ENCODE data around the gene SPTSSB.

The SPTSSB gene

DNA sequence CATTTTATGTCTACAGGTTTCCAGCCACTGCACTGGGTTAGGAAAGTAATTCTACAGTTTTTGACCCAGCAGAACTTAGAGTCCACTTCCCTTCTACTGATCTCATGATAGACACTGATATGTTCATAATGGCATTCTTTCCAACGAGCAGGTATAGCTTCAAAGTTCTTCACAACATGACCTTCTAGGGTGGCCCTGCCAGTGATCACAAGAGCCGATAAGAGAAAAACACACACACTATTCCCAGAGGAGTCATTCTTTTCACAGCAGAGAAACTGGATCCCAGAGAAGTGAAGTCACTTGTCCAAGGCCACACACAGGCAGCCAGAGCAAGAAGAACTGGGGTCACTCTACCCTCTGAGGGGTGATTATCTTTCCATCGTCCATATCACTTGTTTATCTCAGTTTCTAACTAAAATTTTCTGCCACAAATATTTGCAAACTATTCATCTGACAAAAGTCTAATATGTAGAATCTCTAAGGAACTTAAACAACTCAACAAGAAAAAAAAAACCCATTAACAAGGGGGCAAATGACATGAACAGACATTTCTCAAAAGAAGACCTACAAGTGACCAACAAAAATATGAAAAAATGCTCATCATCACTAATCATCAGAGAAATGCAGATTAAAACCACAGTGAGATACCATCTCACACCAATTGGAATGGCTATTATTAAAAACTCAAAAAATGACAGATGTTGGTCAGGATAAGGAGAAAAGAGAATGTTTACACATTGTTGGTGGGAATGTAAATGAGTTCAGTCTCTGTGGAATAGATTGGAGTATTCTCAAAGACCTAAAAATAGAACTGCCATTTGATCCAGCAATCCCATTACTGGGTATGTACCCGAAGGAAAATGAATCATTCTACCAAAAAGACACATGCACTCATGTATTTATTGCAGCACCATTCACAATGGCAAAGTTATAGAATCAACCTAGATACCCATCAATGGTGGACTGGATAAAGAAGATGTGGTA lies 31.5 kb downstream of the SPTSSB start:
- no peak for DNase-seq

DNA sequence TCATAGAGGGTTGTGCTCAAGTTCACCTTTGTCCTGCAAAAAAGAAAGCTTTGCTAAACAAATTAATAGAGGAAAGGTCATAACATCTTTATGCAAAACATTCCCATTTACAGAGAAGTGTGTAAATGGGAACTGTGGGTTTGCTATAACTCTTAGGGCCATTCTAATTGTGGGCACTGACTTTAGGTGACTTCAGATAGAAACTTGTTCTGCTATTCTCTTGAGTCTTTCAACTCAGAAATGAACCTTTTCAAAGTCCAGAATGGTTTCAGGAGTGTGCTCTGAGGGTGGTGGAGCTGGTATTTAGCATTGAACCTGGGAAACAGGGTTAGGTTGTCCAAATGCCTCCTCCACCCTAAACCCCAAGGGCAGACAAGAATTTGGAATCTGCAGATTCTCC lies 34.0 kb downstream of the SPTSSB start:
- no peak for DNase-seq

DNA sequence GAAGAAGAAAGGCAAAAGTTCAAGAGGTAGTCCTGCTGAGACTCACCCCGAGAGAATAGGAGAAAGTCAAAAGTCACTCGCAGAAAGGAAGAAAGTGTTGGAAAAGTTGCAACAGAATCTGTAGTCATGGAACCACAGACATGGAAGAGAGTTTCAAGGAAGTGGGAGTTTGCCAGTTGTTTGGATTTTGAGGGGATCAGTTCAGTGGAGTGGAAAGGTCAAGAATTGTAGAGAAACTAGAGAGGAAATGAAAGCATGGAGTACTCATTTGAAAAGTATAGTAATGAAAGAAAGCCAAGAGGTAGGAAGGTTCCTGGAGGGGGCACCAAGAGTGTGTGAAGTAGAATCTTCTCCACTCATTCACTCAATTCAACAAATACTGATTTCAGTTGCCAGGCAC lies 34.7 kb downstream of the SPTSSB start:
- no peak for DNase-seq

GRCh38 chr3:161333696-161334095 lies 37.6 kb downstream of the SPTSSB start:
- peak in 3 of 58 donors; percentile 0 to 5 (median 3) for DNase-seq

DNA sequence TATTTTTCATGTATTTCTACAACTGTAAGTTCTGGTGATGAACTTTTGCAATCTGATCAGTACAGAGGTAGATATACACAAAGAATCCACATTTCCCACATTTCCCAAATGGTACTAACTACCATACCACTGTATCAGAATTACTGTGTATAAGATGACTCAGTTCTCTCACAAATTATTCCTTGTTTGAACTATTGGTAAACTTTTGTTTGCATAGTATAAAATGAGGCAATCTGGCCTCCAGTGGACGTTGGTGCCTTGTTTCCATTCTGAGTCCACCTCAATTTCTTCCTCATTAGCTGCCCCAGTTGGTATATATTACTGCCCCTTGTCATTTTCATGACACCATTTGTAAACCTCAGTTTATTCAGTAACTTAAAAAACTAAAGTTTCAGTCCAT lies 38.5 kb downstream of the SPTSSB start:
- no peak for DNase-seq

DNA sequence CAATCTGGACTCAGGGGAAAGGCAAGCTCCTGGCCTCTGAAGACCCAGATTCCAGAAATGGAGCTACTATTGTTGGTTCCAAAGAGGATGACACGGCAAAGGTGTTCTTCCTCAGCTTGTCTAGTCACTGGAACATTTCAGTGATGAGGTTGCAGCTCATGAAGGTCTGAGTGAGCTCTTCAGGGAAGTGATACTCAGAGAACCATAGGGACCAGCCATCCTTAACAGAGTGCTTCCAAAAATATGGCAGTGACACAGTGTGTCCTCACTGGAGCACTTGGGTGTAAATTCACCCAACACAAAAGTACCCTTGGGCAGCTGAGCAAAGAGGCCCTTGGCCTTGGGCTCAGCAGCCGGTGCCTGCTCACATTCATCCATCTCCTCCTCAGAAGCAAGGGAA lies 46.3 kb downstream of the SPTSSB start:
- DNase-seq: no peak

- DNase-seq: no peak
Measured at GRCh38 chr3:161323926-161324621, 47.2 kb downstream of the SPTSSB start.

DNA sequence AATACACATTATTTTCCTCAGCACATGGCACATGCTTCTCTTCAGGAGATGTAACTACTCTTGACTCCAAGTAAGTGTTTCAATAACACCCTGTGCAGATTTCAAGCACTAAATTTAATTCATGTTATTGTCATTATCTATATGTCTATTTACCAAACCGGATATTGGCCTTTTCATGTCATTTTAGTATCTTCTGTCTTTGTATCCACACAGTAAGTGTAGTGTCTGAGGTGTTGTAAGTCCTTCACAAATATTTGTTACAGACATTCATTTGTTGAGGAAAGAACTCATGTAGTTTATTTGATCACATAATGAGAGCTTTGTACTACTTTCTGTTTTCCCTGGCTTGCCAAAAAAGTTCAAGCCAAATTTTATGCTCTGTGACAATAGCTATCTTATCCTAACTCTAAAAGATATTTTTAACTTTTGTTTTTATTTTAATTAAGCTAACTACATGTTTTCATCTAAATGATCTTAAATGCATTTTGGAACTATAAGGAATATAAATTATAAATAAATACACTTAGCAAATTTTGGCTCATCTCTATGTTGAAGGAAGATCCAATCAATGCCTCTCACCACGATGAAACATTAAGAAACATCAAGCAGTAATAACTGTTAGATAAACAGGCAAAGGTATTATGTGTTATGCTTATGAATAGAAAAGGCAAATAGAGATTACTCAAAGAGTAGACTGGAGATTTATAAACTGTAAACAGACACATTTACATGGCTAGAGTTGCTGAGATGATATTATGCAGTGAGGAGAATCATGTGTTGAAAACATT lies 48.3 kb downstream of the SPTSSB start:
- DNase-seq: no peak

- no peak for DNase-seq
Measured at GRCh38 chr3:161320837-161321236, 50.5 kb downstream of the SPTSSB start.

GRCh38 chr3:161319867-161320266 lies 51.5 kb downstream of the SPTSSB start:
- no peak for DNase-seq

DNA sequence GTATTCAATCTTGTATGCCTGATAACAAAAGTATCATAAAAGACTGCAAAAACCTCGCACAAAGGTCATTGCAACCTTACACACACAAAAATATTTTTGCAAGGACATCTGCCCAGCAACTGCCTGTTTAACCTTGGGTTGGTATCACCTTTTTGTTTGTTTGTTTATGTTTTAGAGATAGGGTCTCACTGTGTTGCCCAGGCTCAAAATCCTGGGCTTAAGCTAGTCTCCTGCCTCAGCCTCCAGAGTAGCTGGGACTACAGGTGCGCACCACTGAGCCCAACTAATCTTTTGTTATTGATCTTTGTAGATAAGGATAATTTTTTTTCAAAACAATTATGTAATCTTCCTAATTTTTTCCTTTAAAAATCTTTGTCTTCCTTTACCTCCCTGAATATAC lies 54.2 kb downstream of the SPTSSB start:
- DNase-seq: no peak

- no peak for DNase-seq
Measured at GRCh38 chr3:161316006-161316689, 55.2 kb downstream of the SPTSSB start.

DNA sequence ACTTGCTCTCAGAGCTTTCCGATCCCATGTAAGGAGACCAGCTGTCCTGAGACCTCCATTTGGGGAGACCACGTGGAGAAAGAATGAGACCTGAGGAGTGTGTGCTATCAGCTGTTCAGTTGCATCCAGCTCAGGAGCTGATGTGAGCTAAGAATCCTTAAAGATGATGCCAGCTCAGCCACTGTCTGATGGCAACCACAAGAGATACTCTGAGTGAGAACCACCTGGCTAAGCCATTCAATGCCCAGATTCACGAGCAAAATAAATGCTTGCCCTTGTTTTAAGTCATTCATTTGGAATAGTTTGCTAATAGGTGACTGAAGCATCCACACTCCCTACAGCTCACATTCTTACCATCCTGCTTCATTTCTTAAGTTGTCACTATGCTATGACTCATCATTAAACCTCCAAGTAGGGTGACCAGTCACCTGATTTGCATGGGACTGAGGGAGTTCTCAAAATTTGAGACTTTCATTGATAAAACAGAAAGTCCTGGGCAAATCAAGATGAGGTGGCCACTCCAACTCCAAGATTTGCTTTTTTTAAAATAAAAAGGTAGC lies 56.4 kb downstream of the SPTSSB start:
- DNase-seq: no peak

DNA sequence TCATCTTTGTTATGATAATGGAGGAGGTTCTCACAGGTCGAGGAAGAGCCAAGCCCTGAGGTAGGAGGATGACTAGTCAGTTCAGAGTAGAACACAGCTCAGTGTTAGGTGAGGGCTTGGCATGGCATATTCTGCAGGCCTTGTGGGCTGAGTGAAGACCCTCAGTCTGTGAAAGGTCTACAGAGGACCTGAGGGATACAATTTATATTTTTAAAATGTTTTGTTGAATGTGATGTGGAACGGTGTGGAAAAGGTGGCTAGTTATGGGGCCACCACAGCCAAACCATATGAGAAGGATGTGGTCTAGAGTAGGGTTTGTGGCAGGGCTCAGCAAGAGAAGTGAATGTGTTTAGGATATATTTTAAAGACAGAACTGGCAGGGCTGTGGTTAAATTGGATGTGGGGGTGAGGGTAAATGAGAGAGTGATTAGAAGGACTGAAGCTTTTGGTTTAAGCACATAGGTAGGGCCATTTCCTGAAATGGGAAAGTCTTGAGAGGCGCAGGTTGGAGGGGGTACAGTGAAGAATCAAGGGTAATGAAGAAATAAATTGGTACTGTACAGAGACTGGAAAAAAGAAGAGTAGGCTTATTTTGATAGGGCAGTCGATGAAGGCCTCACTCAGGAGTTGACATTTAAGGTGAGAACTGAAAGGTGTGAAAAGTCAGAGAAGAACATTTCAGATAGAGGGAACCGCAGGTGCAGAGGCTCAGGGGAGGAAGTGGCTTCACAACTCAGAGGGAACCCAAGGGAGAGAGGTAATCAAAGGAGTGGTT lies 60.5 kb downstream of the SPTSSB start:
- DNase-seq: no peak

DNA sequence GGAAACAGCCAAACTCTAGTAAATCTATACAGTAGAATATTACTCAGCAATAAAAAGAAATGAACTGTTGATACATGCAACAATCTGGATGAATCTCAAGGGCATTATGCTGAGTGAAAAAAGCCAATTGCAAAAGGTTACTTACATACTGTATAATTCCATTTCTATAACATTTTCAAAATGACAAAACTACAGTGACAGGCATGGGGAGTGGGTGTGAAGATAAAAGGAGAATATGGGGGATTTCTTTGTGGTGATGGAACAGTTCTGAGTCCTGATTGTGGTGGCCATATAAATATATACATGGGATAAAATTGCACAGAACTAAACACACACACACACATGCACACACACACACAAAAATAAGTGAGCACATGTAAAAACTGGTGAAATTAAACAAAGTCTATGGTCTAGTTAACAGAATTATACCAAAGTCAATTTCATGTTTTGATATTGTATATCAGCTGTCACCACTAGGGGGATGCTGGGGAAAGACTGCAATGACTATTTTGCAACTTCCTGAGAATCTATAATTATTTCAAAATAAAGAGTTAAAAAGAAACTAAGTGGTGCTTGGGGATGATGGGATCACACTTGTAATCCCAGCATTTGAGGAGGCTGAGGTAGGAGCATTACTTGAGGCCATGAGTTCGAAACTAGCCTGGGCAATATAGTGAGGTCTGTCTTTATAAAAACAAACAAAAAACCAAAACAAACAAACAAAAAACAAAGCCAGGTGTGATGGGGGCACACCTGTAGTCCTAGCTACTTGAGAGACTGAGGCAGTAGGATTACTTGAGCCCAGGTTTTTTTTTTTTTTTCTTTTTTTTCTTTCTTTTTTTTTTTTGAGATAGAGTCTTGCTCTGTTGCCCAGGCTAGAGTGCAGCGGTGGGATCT lies 66.0 kb downstream of the SPTSSB start:
- no peak for DNase-seq

- no peak for DNase-seq
Measured at GRCh38 chr3:161296814-161297213, 74.5 kb downstream of the SPTSSB start.

DNA sequence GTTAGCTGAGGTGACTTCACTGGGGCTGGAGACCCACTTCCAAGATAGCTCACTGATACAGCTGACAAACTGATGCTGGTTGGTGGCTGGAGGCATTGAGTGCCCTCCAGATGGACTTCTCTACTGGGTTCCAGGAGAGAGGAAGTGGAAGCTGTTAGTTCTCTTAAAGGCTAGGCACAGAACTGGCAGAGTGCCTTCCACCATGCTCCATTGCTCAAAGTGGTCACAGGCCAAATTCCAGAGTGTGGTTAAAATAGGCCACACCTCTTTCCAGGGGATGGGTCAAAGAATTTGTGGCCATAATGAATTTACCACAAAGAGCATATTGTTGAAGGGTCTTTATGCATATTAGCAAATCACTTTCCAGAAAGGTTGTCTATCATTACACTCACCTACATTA lies 76.0 kb downstream of the SPTSSB start:
- DNase-seq: no peak
